HepG2 (cell line): ENCODE results near the gene TRPT1. TPM values are rescaled to one million over a fixed set of nuclear protein-coding genes. Genes with fewer than 3 reads are reported as not detected.

Experiments
- ATAC-seq: fragments of 200-7000 bp; cut with Tn5 transposase; 3 replicates; pipeline ENCODE4 v1.9.1; 2020; ENCODE audit warnings: mild to moderate bottlenecking, moderate library complexity
- BruUV-seq: library from RNA; stranded (reverse); fragments of 400-500 nt; replicated peaks from 2 replicates; lab custom pipeline; 2021; lab: Mats Ljungman, UMichigan
- CTCF ChIA-PET: fragments of 300-600 bp; formaldehyde crosslinking; extraction: SDS; loops from one replicate; lab custom pipeline; 2021; ENCODE audit warnings: low total read pairs, inconsistent platforms, low intra/inter-chr PET ratio; lab: Yijun Ruan, JAX
- POLR2A ChIA-PET: fragments of 350-600 bp; sonication (Branson Sonifier 250); formaldehyde crosslinking; loops from one replicate; lab custom pipeline; 2020; ENCODE audit warnings: antibody characterized with exemption, inconsistent platforms; lab: Yijun Ruan, JAX
- DNase-seq: peaks from one replicate; pipeline ENCODE4 v3.0.0-alpha.2; 2015; ENCODE audit warnings: low spot score
- FAIRE-seq: peaks from 3 replicates; lab custom pipeline; 2011; peaks lifted over from hg19 to GRCh38; lab: Jason Lieb, UNC
- H2AFZ ChIP-seq: one replicate; pipeline ENCODE4 v1.6.1; 2011; ENCODE audit warnings: low read length, inconsistent platforms
- H3K27ac ChIP-seq: fragments of 300-600 bp; 3 replicates; pipeline ENCODE4 v1.8.0; 2011; ENCODE audit warnings: mixed run types, mild to moderate bottlenecking, mixed read lengths, low read length, inconsistent platforms; ENCODE audit not compliant: insufficient read depth; ENCODE audit errors: extremely low read length
- H3K27me3 ChIP-seq, 2 experiments: fragments of 200-600 bp in 1 of 2; 2 replicates in 1 of 2; 3 replicates in 1 of 2; pipeline versions ENCODE4 v1.6.0 to v1.8.0; 2011; ENCODE audit warnings: low read length in 2 of 2, mild to moderate bottlenecking in 2 of 2, moderate library complexity in 2 of 2, inconsistent platforms in 1 of 2; ENCODE audit not compliant: insufficient read depth in 2 of 2, control insufficient read depth in 1 of 2
- H3K36me3 ChIP-seq, 2 experiments: fragments of 200-600 bp in 1 of 2; replicated peaks in 1 of 2; 2 replicates in 1 of 2; 3 replicates in 1 of 2; pipeline versions ENCODE4 v1.5.1 to v1.8.0; 2011; ENCODE audit warnings: low read length in 2 of 2, inconsistent platforms in 1 of 2; ENCODE audit not compliant: insufficient read depth in 2 of 2, control insufficient read depth in 1 of 2
- H3K4me1 ChIP-seq: 2 replicates; pipeline ENCODE4 v1.5.1; 2012; ENCODE audit warnings: low read length, inconsistent platforms; ENCODE audit not compliant: insufficient read depth
- H3K4me2 ChIP-seq: 2 replicates; pipeline ENCODE4 v1.6.0; 2011; ENCODE audit warnings: low read depth, low read length, inconsistent platforms
- H3K4me3 ChIP-seq, 3 experiments: fragments of 200-600 bp in 1 of 3; sonication (generic), shearing (Covaris generic) in 1 of 3; replicated peaks in 1 of 3; 2 replicates each; pipeline ENCODE4 v1.5.1; 2011 to 2016; ENCODE audit warnings: low read length in 3 of 3, inconsistent platforms in 2 of 3, low read depth in 2 of 3, mild to moderate bottlenecking in 2 of 3, control low read depth in 1 of 3, mixed read lengths in 1 of 3; ENCODE audit not compliant: insufficient read depth in 1 of 3
- H3K79me2 ChIP-seq: one replicate; pipeline ENCODE4 v1.6.1; 2011; ENCODE audit warnings: low read length, inconsistent platforms; ENCODE audit not compliant: insufficient read depth
- H3K9ac ChIP-seq: 2 replicates; pipeline ENCODE4 v1.6.0; 2011; ENCODE audit warnings: mild to moderate bottlenecking, low read depth, low read length, inconsistent platforms; ENCODE audit not compliant: insufficient read depth
- H3K9me3 ChIP-seq: 2 replicates; pipeline ENCODE4 v1.5.1; 2012; ENCODE audit warnings: mild to moderate bottlenecking, low read length
- H4K20me1 ChIP-seq: 2 replicates; pipeline ENCODE4 v1.6.0; 2011; ENCODE audit warnings: inconsistent platforms, mild to moderate bottlenecking, low read length, moderate library complexity; ENCODE audit not compliant: insufficient read depth
- CEBPB ChIP-seq: IDR thresholded peaks from 2 replicates; pipeline ENCODE4 v1.6.1; 2011; ENCODE audit warnings: low read depth, low read length, improper control_type of control experiment, borderline replicate concordance
- CEBPG ChIP-seq: IDR thresholded peaks from 2 replicates; pipeline ENCODE4 v1.6.1; 2016
- FIP1L1 ChIP-seq: fragments of 200-400 bp; formaldehyde crosslinking; IDR thresholded peaks from 2 replicates; pipeline ENCODE4 v1.6.1; 2018; ENCODE audit warnings: low read depth, mild to moderate bottlenecking, low read length, moderate library complexity, borderline replicate concordance; ENCODE audit not compliant: insufficient read depth
- KLF12 ChIP-seq: sonication (generic); formaldehyde crosslinking; IDR thresholded peaks from 2 replicates; pipeline ENCODE4 v1.4.0; 2020; ENCODE audit warnings: missing genetic modification reagents, borderline replicate concordance
- MEIS1 ChIP-seq: sonication (generic); formaldehyde crosslinking; IDR thresholded peaks from 2 replicates; pipeline ENCODE4 v1.9.0; 2021; ENCODE audit warnings: mild to moderate bottlenecking, missing genetic modification reagents, moderate library complexity, borderline replicate concordance
- ONECUT2 ChIP-seq: sonication (generic); formaldehyde crosslinking; IDR thresholded peaks from 2 replicates; pipeline ENCODE4 v1.4.0; 2020; ENCODE audit warnings: missing genetic modification reagents
- PAF1 ChIP-seq: IDR thresholded peaks from 2 replicates; pipeline ENCODE4 v1.6.1; 2016; ENCODE audit warnings: missing genetic modification reagents, missing compliant biosample characterization
- PBX2 ChIP-seq: IDR thresholded peaks from 2 replicates; pipeline ENCODE4 v1.6.1; 2016; ENCODE audit warnings: control low read depth
- PRDM15 ChIP-seq: sonication (generic); formaldehyde crosslinking; IDR thresholded peaks from 2 replicates; pipeline ENCODE4 v1.4.0; 2020; ENCODE audit warnings: missing genetic modification reagents
- THAP11 ChIP-seq: IDR thresholded peaks from 2 replicates; pipeline ENCODE4 v1.6.1; 2016; ENCODE audit warnings: missing biosample characterization, missing genetic modification reagents
- ZNF10 ChIP-seq: sonication (generic); formaldehyde crosslinking; IDR thresholded peaks from 2 replicates; pipeline ENCODE4 v1.4.0; 2020; ENCODE audit warnings: mild to moderate bottlenecking, low read depth, missing genetic modification reagents, borderline replicate concordance
- ZNF562 ChIP-seq: sonication (generic); formaldehyde crosslinking; IDR thresholded peaks from 2 replicates; pipeline ENCODE4 v1.8.0; 2022; ENCODE audit warnings: missing genetic modification reagents, borderline replicate concordance
- ZNF615 ChIP-seq: sonication (generic); formaldehyde crosslinking; IDR thresholded peaks from 2 replicates; pipeline ENCODE4 v1.5.0; 2020; ENCODE audit warnings: mild to moderate bottlenecking, missing genetic modification reagents, borderline replicate concordance
- WGBS: methylation state at CpG from one replicate; pipeline ENCODE4 v1.1.6; 2017; ENCODE audit warnings: low lambda C conversion rate; 5-methylcytosine and 5-hydroxymethylcytosine counted together
- in situ Hi-C: cut with HindIII; loops from 2 replicates; pipeline ENCODE4 v1.10.0; 2017; ENCODE audit warnings: low pct_unique_long_range_greater_than_20kb; ENCODE audit not compliant: extremely low pct_ligation_motif_present
- intact Hi-C: fragments of 100-400 bp; cut with micrococcal nuclease; formaldehyde crosslinking; loops from one replicate; pipeline ENCODE4 v1.10.0; 2022; ENCODE audit not compliant: unreplicated experiment
- polyA plus RNA-seq, 8 experiments: library from polyadenylated mRNA; depleted of rRNA in 3 of 8; stranded (reverse) in 7 of 8; unstranded in 1 of 8; fragments of >200 nt; fragmentation: Illumina TruSeq in 4 of 8; extraction: Trizol in 4 of 8; gene quantifications; 2 replicates each; pipeline versions ENCODE4 v1.2.1 to v1.2.3, GENCODE V29; 2011 to 2016; ENCODE audit warnings: low read depth in 4 of 8, missing spikeins in 1 of 8, mixed read lengths in 1 of 8; ENCODE audit not compliant: insufficient read depth in 1 of 8
- total RNA-seq, 5 experiments: library from RNA; depleted of rRNA; stranded (reverse); fragments of >200 nt; fragmentation: Illumina TruSeq; extraction: Trizol; gene quantifications; 2 replicates each; pipeline ENCODE4 v1.2.3, GENCODE V29; 2016; ENCODE audit warnings: low read depth in 1 of 5

The TRPT1 gene
- total and polyA plus RNA-seq, 2 of the 13 experiments (the other 11 are each of a cell fraction or from before 2014, with no cell fraction given), result 24.8 to 40.7 TPM

- TF ChIP-seq FIP1L1 (no peak), PRDM15 (no peak)
Observed at GRCh38 chr11:64202992-64203391, 23.0 kb downstream of the TRPT1 start (continued).

DNA sequence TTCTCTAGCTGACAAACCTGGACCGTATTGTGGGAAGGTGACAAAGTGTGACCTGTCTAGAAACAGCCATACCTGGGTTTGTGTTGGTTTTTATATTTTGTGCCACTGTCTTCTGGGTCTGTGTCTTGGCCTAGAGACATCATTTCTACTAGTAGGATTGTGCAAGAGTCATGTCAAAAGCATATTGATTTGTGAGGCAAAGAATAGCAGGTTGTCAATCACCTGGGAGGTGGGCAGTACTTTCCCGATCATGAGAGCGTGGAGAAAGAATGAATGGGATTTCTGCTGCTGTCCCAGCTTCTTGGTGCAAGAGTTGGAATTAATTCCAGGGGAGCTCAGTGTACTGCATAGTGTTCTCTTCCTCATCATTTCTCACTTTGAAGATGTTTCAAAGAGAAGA lies 24.4 kb downstream of the TRPT1 start:
- ChIA-PET POLR2A (interaction anchor here (1.0 to 1.2 kb wide), 2 partner anchors 10 to 16 kb away, joined by 3 to 4 read pairs; partner anchors contain the start of gene STIP1), CTCF (no interaction called here)
- Histone ChIP-seq H3K36me3 (peaks cover 42 to 67% of the 10 kb centered on the region in 2 experiments), H3K9ac (no peak overlapping the region), H3K9me3 (no peaks in the 10 kb centered on the region), H3K79me2 (no peaks in the 10 kb centered on the region), H3K27me3 (no peaks in the 10 kb centered on the region), H3K4me1 (peaks cover 14% of the 10 kb centered on the region), H3K4me2 (no peak overlapping the region), H3K27ac (no peak overlapping the region), H4K20me1 (0 out of 2 replicates have a peak, but pooled peaks cover 2% of the 10 kb centered on the region), H2AFZ (no peak overlapping the region), H3K4me3 (no peak overlapping the region)
- FAIRE-seq (no peak), DNase-seq (no peak), ATAC-seq (no peak)
- TF ChIP-seq PAF1 (0 out of 2 replicates have a peak, but pooled peaks have one; percentile 47), ZNF615 (CRISPR knock-in tag) (no peak), THAP11 (CRISPR knock-in tag) (0 out of 2 replicates have a peak, but pooled peaks have one; percentile 21), CEBPB (peak; percentile 81), ZNF10 (no peak), KLF12 (CRISPR knock-in tag) (no peak), ZNF562 (CRISPR knock-in tag) (no peak), ONECUT2 (CRISPR knock-in tag) (peak; percentile 53; the same call in 1 of the 2 replicates), CEBPG (CRISPR knock-in tag) (peak; percentile 53), MEIS1 (CRISPR knock-in tag) (peak; percentile 45; the same call in 1 of the 2 replicates), PBX2 (CRISPR knock-in tag) (0 out of 2 replicates have a peak, but pooled peaks have one; percentile 51)
- in situ Hi-C loops, result no loop called here
- WGBS, result 87% methylated on average over 3 of the region's 3 CpGs
- no TSS peak for BruUV-seq
- intact Hi-C loops, result no loop called here
